ENCODE results near the gene REPIN1.

- TF ChIP-seq EZH2 (IDR thresholded peaks at IDR 0.05; ENCODE audit: borderline replicate concordance, low read length): no peak
- TF ChIP-seq CTCF (IDR thresholded peaks at IDR 0.05; ENCODE audit: low read length): no peak
These were observed 40.0 kb downstream of the REPIN1 start for GRCh38 chr7:150408393-150409299.
